Measurements from ENCODE around the gene AFAP1. TPM values are rescaled to one million over a fixed set of nuclear protein-coding genes. Genes with fewer than 3 reads are reported as not detected.

Gene AFAP1
- total RNA-seq, 1 experiment from 2014 or later = 27.6 TPM

GRCh38 chr4:7932287-7932686 is 7.4 kb downstream of the AFAP1 start:
- no peaks in the 10 kb centered on the region for H3K9me3 ChIP-seq
- H3K27ac Mint-ChIP-seq (ENCODE audit: unreplicated experiment) = no peak overlapping the region
- H3K36me3 Mint-ChIP-seq (ENCODE audit: insufficient read depth, unreplicated experiment) = peaks cover 11% of the 10 kb centered on the region
- H3K9me3 Mint-ChIP-seq (ENCODE audit: unreplicated experiment) = no peaks in the 10 kb centered on the region
- CTCF ChIA-PET = no interaction called here
- no TSS peak for BruUV-seq (replicated peaks)
- no peaks in the 10 kb centered on the region for H3K36me3 ChIP-seq (ENCODE audit: control insufficient read depth, insufficient read depth, low read length)
- no peak overlapping the region for H3K4me3 Mint-ChIP-seq (ENCODE audit: unreplicated experiment)
- peaks cover 15% of the 10 kb centered on the region for H3K4me1 Mint-ChIP-seq (ENCODE audit: low read depth, unreplicated experiment)
- no peak for DNase-seq
- no peaks in the 10 kb centered on the region for H3K27me3 Mint-ChIP-seq (ENCODE audit: insufficient read depth, unreplicated experiment)
- no peak overlapping the region for H3K4me3 ChIP-seq (ENCODE audit: low read depth, low read length)
- H3K27me3 ChIP-seq (replicated peaks; ENCODE audit: control insufficient read depth, insufficient read depth, low read length) = no peaks in the 10 kb centered on the region
- intact Hi-C loops (cut with micrococcal nuclease; ENCODE audit: unreplicated experiment) = no loop called here
- no peaks in the 10 kb centered on the region for H3K4me1 ChIP-seq
- TF ChIP-seq CTCF (IDR thresholded peaks at IDR 0.05; ENCODE audit: insufficient read depth in 1 of 2, low read depth in 1 of 2, low read length in 1 of 2, severe bottlenecking in 1 of 2, unreplicated experiment in 1 of 2) = no peak
- POLR2A ChIA-PET = no interaction called here

GRCh38 chr4:7929118-7929951 is 10.3 kb downstream of the AFAP1 start:
- peaks cover 13% of the 10 kb centered on the region for H3K4me1 Mint-ChIP-seq (ENCODE audit: low read depth, unreplicated experiment)
- peak; percentile 38 to 47 for DNase-seq
- Histone ChIP-seq H3K4me3 (ENCODE audit: low read depth, low read length) (no peak overlapping the region), H3K27me3 (replicated peaks; ENCODE audit: control insufficient read depth, insufficient read depth, low read length) (no peaks in the 10 kb centered on the region), H3K36me3 (ENCODE audit: control insufficient read depth, insufficient read depth, low read length) (no peaks in the 10 kb centered on the region; the same call in 1 of the 2 replicates), H3K9me3 (no peaks in the 10 kb centered on the region), H3K4me1 (no peaks in the 10 kb centered on the region)
- no peaks in the 10 kb centered on the region for H3K27me3 Mint-ChIP-seq (ENCODE audit: insufficient read depth, unreplicated experiment)
- TF ChIP-seq CTCF (IDR thresholded peaks at IDR 0.05; ENCODE audit: insufficient read depth in 1 of 2, low read depth in 1 of 2, low read length in 1 of 2, severe bottlenecking in 1 of 2, unreplicated experiment in 1 of 2) = no peak
- no peak overlapping the region for H3K27ac Mint-ChIP-seq (ENCODE audit: unreplicated experiment)
- H3K4me3 Mint-ChIP-seq (ENCODE audit: unreplicated experiment) = no peak overlapping the region
- H3K36me3 Mint-ChIP-seq (ENCODE audit: insufficient read depth, unreplicated experiment) = peaks cover 9% of the 10 kb centered on the region
- no TSS peak for BruUV-seq (replicated peaks)
- H3K9me3 Mint-ChIP-seq (ENCODE audit: unreplicated experiment) = no peaks in the 10 kb centered on the region
- CTCF ChIA-PET = interaction anchor here (1.0 to 1.6 kb wide), 2 partner anchors 85 to 125 kb away, joined by 3 read pairs; no protein-coding TSS in a partner anchor
- POLR2A ChIA-PET = interaction anchor here (0.9 kb wide), 1 partner anchor 11 kb away, joined by 5 read pairs; the partner anchor contains the start of gene AFAP1
- intact Hi-C loops (cut with micrococcal nuclease; ENCODE audit: unreplicated experiment) = loop anchor here (1.0 to 5.0 kb wide), 2 partner anchors 52 to 125 kb away; no protein-coding TSS in a partner anchor

- H3K4me3 ChIP-seq (ENCODE audit: low read depth, low read length) = no peak overlapping the region
- H3K9me3 ChIP-seq = no peaks in the 10 kb centered on the region
- H3K27me3 Mint-ChIP-seq (ENCODE audit: insufficient read depth, unreplicated experiment) = no peaks in the 10 kb centered on the region
- peaks cover 16% of the 10 kb centered on the region for H3K4me1 Mint-ChIP-seq (ENCODE audit: low read depth, unreplicated experiment)
- peaks cover 5% of the 10 kb centered on the region for H3K36me3 Mint-ChIP-seq (ENCODE audit: insufficient read depth, unreplicated experiment)
- TF ChIP-seq CTCF (IDR thresholded peaks at IDR 0.05; ENCODE audit: insufficient read depth in 1 of 2, low read depth in 1 of 2, low read length in 1 of 2, severe bottlenecking in 1 of 2, unreplicated experiment in 1 of 2) = no peak
- H3K4me1 ChIP-seq = no peaks in the 10 kb centered on the region
- no peak overlapping the region for H3K4me3 Mint-ChIP-seq (ENCODE audit: unreplicated experiment)
- H3K9me3 Mint-ChIP-seq (ENCODE audit: unreplicated experiment) = no peaks in the 10 kb centered on the region
- no peaks in the 10 kb centered on the region; the same call in 1 of the 2 replicates for H3K36me3 ChIP-seq (ENCODE audit: control insufficient read depth, insufficient read depth, low read length)
- H3K27me3 ChIP-seq (replicated peaks; ENCODE audit: control insufficient read depth, insufficient read depth, low read length) = no peaks in the 10 kb centered on the region
- H3K27ac Mint-ChIP-seq (ENCODE audit: unreplicated experiment) = no peak overlapping the region
- intact Hi-C loops (cut with micrococcal nuclease; ENCODE audit: unreplicated experiment) = loop anchor here (1.0 to 5.0 kb wide), 2 partner anchors 51 to 124 kb away; no protein-coding TSS in a partner anchor
- CTCF ChIA-PET = interaction anchor here (1.6 kb wide), 1 partner anchor 124 kb away, joined by 3 read pairs; no protein-coding TSS in a partner anchor
- POLR2A ChIA-PET = no interaction called here
- no peak for DNase-seq
- BruUV-seq (replicated peaks) = no TSS peak
These were observed 10.9 kb downstream of the AFAP1 start for GRCh38 chr4:7928711-7929110.

Measured in Caco-2 (cell line).